SH-SY5Y (cell line): ENCODE measurements around the gene STX4.

ENCODE experiments used
- GATA2 ChIP-seq: IDR thresholded peaks from 2 replicates; pipeline ENCODE4 v1.6.1; 2011; ENCODE audit warnings: mild to moderate bottlenecking, low read depth, low read length
- GATA3 ChIP-seq: IDR thresholded peaks from 2 replicates; pipeline ENCODE4 v1.6.1; 2011; ENCODE audit warnings: low read depth, mild to moderate bottlenecking, low read length, moderate library complexity

STX4 gene

GRCh38 chr16:31079342-31079944 lies 46.1 kb downstream of the STX4 start:
- no peak for TF ChIP-seq GATA3
- no peak for TF ChIP-seq GATA2

GRCh38 chr16:31080035-31080629 lies 46.8 kb downstream of the STX4 start:
- no peak for TF ChIP-seq GATA3
- TF ChIP-seq GATA2, result no peak

GRCh38 chr16:31080756-31081419 lies 47.5 kb downstream of the STX4 start:
- TF ChIP-seq GATA2, result no peak
- no peak for TF ChIP-seq GATA3

- TF ChIP-seq GATA3 (no peak), GATA2 (no peak)
Measured at GRCh38 chr16:31081428-31082351, 48.3 kb downstream of the STX4 start.

DNA sequence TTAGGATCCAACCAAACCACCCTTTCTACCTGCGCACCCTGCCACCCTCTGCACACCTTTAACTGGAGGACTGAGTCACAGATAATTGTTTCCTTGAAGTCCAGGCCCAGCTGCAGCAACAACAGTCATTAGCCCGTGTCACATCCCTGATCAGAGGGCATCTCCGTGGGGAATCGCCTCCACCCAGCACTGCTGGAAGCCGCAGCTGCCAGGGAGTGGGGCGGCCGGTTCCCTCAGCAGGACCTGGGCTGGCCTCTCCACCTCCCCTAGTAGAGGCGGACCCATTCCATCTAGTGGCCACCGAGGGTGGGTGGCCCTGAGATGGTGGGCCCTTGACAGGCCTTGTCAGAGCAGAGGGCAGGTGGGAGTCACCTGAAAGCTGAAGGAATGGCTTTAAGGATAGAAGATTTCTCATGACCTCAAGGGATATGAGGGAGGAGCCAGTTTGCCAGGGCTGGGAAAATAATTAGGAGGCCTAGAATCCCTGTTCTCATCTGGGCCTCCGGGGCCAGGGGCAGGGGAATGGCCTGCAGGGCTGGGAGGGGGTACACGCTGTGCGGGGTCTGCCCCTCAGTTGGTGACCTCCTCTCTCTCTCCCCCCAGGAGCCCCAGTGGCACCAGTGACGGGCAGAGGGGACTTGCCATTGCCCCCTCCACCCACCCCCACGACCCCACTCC lies 49.1 kb downstream of the STX4 start:
- TF ChIP-seq GATA3, result no peak
- no peak for TF ChIP-seq GATA2

GRCh38 chr16:31083081-31083480 lies 49.7 kb downstream of the STX4 start:
- TF ChIP-seq GATA3, result no peak
- no peak for TF ChIP-seq GATA2

DNA sequence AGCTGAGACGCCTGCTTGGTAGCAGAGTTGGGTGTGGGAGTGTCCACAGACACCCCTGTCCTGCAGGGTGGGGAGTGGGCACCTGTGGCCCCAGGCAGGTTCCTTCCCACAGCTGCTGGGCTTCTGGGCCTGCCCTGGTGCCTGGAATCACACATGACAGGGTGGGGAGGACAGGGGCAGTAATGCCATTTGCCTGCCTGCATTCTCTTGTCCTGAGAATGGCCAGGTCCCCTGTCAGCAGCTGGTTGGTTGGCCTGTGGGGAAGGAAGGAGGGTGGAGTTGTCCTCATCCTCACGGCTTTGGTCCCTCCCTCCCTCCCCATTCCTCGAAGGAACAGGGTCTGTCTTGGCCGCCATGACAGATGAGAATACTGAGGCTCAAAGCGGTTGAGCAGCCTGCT lies 50.2 kb downstream of the STX4 start:
- TF ChIP-seq GATA2, result no peak
- no peak for TF ChIP-seq GATA3

- no peak for TF ChIP-seq GATA2
- no peak for TF ChIP-seq GATA3
Measured at GRCh38 chr16:31083981-31084380, 50.6 kb downstream of the STX4 start.

- no peak for TF ChIP-seq GATA2
- no peak for TF ChIP-seq GATA3
Measured at GRCh38 chr16:31084584-31085302, 51.4 kb downstream of the STX4 start.

GRCh38 chr16:31085411-31085810 lies 52.1 kb downstream of the STX4 start:
- TF ChIP-seq GATA2 (no peak), GATA3 (no peak)

DNA sequence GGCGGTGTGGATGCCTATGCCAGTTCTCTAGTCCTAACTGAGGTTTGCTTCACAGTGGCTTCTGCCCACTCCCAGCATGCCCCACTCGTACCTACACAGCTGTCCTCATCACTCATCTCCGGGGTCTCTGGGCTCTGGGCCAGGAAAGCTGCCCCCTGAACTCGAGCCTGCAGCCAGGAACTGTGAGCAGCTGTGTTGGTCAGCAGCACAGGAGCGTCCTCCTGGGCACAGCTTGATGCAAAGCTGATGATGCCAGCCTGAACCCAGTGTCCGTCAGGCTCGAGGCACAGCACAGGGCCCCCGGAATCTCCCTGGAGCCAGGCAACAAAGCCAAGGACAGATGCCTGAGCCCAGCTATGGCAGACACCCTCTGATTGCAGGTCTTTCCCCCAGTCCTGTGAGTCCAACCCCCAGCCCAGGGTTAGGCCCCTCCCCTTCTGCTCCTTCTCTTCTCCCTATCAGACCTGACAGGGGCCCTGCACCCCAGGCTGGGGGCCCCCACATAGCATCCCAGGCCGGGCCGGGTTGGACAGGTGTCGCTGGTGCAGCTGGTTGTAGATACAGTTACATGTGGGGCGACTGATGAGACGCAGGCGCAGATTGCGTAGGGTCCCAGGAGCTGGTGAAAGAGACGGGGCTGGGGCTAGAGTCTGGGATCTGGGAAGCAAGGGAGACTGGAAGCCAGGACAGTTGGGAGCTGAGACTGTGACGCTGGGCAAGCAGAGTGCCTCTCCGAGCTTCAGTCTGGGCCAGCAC lies 52.7 kb downstream of the STX4 start:
- no peak for TF ChIP-seq GATA3
- no peak for TF ChIP-seq GATA2

- no peak for TF ChIP-seq GATA3
- no peak for TF ChIP-seq GATA2
Measured at GRCh38 chr16:31086629-31086906, 53.2 kb downstream of the STX4 start.

DNA sequence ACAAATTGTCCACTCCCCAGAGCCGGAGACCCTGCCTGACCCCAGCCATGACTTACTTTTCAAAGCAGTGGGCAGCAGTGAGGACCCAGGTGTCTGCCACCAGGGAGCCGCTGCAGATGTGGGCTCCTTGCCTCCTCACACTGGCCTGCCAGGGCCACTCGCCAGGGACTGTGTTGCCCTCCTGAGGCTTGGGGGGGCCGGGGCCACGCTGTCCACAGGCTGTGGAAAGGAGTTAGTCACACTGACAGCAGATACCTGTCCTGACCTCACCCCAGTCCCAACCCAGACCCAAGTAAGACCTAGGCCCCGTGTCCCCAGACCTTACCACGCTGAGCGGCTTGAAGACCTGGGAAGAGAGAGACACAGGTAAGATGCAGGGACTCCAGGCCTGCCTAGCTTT lies 54.1 kb downstream of the STX4 start:
- TF ChIP-seq GATA2 (no peak), GATA3 (no peak)

DNA sequence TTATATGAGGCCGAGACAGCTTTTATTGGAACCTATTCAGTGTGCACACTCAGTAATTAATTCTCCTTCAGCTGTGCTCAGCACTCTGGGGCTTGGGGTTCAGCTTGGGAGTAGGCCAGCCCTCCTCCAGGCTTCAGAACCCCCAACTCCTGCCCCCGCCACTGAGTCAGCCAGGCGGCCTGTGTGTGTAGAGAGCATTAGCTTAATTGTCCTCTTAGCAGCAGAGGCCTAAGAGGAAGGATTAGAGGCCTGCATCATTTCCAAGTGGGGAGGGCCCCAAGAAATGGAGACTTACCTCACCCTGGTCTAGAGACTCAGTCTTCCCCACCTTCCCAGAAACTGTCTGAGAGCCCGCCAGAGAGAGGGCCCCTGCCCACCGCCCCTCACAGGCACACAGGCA lies 54.6 kb downstream of the STX4 start:
- TF ChIP-seq GATA3 (no peak), GATA2 (no peak)
